IMR-90 (cell line): ENCODE measurements around the gene GDPD3. TPM values are rescaled to one million over a fixed set of nuclear protein-coding genes. Genes with fewer than 3 reads are reported as not detected.
A peak's percentile ranks its signal among the peaks of the same experiment; 100 is the strongest.
"Not testable (repeated sequence)": the region's sequence is repeated elsewhere in the genome, so short reads cannot be mapped to it uniquely, and the experiment has no call there.

Source experiments
- ATAC-seq: fragments of 200-7000 bp; cut with Tn5 transposase; 2 replicates; pipeline ENCODE4 v1.9.1; 2020; ENCODE audit warnings: low read depth, mild to moderate bottlenecking, moderate library complexity
- BruUV-seq: library from RNA; stranded (reverse); fragments of 400-500 nt; replicated peaks from 2 replicates; lab custom pipeline; 2021; lab: Mats Ljungman, UMichigan
- CTCF ChIA-PET: fragments of 300-600 bp; formaldehyde crosslinking; extraction: SDS; loops from one replicate; lab custom pipeline; 2021; ENCODE audit warnings: antibody characterized with exemption; lab: Yijun Ruan, JAX
- POLR2A ChIA-PET: fragments of 300-600 bp; sonication (Branson Sonifier 250); formaldehyde crosslinking; loops from one replicate; lab custom pipeline; 2022; ENCODE audit warnings: antibody characterized with exemption; ENCODE audit not compliant: unreplicated experiment; lab: Charles Lee
- DNase-seq: peaks from one replicate; pipeline ENCODE4 v3.0.0; 2013
- H2AFZ ChIP-seq: replicated peaks from 2 replicates; pipeline ENCODE3; 2013; ENCODE audit warnings: low read length, mild to moderate bottlenecking; ENCODE audit not compliant: poor library complexity
- H2AK5ac ChIP-seq: 2 replicates; pipeline ENCODE4 v1.6.1; 2013; ENCODE audit warnings: low read depth, low read length, inconsistent platforms
- H2AK9ac ChIP-seq: replicated peaks from 2 replicates; pipeline ENCODE3; 2013; ENCODE audit warnings: mild to moderate bottlenecking, low read depth, low read length, moderate library complexity; ENCODE audit not compliant: poor library complexity
- H2BK120ac ChIP-seq: 2 replicates; pipeline ENCODE4 v1.6.1; 2013; ENCODE audit warnings: low read depth, low read length, inconsistent platforms
- H2BK15ac ChIP-seq: 3 replicates; pipeline ENCODE4 v1.6.1; 2013; ENCODE audit warnings: low read depth, low read length, inconsistent platforms
- H2BK20ac ChIP-seq: 2 replicates; pipeline ENCODE4 v1.6.1; 2013; ENCODE audit warnings: low read depth, mild to moderate bottlenecking, inconsistent platforms, low read length, moderate library complexity
- H2BK5ac ChIP-seq: 2 replicates; pipeline ENCODE4 v1.6.1; 2013; ENCODE audit warnings: mild to moderate bottlenecking, low read depth, low read length, inconsistent platforms; ENCODE audit not compliant: poor library complexity, severe bottlenecking
- H3K14ac ChIP-seq: replicated peaks from 2 replicates; pipeline ENCODE4 v1.6.1; 2013; ENCODE audit warnings: low read depth, low read length, inconsistent platforms
- H3K18ac ChIP-seq: 2 replicates; pipeline ENCODE4 v1.6.1; 2013; ENCODE audit warnings: low read depth, low read length, control low read depth
- H3K23ac ChIP-seq: 2 replicates; pipeline ENCODE4 v1.6.1; 2013; ENCODE audit warnings: low read depth, low read length, inconsistent platforms
- H3K27ac ChIP-seq: 2 replicates; pipeline ENCODE4 v1.5.1; 2013; ENCODE audit warnings: mild to moderate bottlenecking, control low read depth, low read length; ENCODE audit not compliant: insufficient read depth
- H3K27me3 ChIP-seq: 2 replicates; pipeline ENCODE4 v1.6.1; 2013; ENCODE audit warnings: low read length; ENCODE audit not compliant: control insufficient read depth, insufficient read depth
- H3K36me3 ChIP-seq: 2 replicates; pipeline ENCODE4 v1.6.1; 2013; ENCODE audit warnings: low read length, mixed read lengths; ENCODE audit not compliant: control insufficient read depth, insufficient read depth
- H3K4ac ChIP-seq: 2 replicates; pipeline ENCODE4 v1.6.1; 2013; ENCODE audit warnings: low read depth, low read length, inconsistent platforms
- H3K4me1 ChIP-seq: 2 replicates; pipeline ENCODE4 v1.6.1; 2013; ENCODE audit warnings: low read length, mixed read lengths; ENCODE audit not compliant: control insufficient read depth, insufficient read depth
- H3K4me2 ChIP-seq: 2 replicates; pipeline ENCODE4 v1.6.1; 2013; ENCODE audit warnings: low read depth, mild to moderate bottlenecking, control low read depth, low read length, moderate library complexity
- H3K4me3 ChIP-seq: 2 replicates; pipeline ENCODE4 v1.5.1; 2013; ENCODE audit warnings: low read depth, mild to moderate bottlenecking, control low read depth, low read length, moderate library complexity; ENCODE audit not compliant: insufficient read depth
- H3K56ac ChIP-seq: 2 replicates; pipeline ENCODE4 v1.6.1; 2013; ENCODE audit warnings: low read length, inconsistent platforms; ENCODE audit not compliant: insufficient read depth; ENCODE audit errors: extremely low read depth
- H3K79me1 ChIP-seq, 2 experiments: 2 replicates each; pipeline ENCODE4 v1.6.1; 2013; ENCODE audit warnings: low read length in 2 of 2, inconsistent platforms in 1 of 2, low read depth in 1 of 2
- H3K9ac ChIP-seq: 2 replicates; pipeline ENCODE4 v1.6.1; 2013; ENCODE audit warnings: low read depth, low read length, control low read depth
- H3K9me1 ChIP-seq: 2 replicates; pipeline ENCODE4 v1.6.1; 2013; ENCODE audit warnings: low read length, inconsistent platforms; ENCODE audit not compliant: insufficient read depth
- H3K9me3 ChIP-seq: 2 replicates; pipeline ENCODE4 v1.6.1; 2013; ENCODE audit warnings: low read length; ENCODE audit not compliant: control insufficient read depth, insufficient read depth
- H4K20me1 ChIP-seq: 2 replicates; pipeline ENCODE4 v1.6.1; 2013; ENCODE audit warnings: low read length, inconsistent platforms; ENCODE audit not compliant: insufficient read depth
- H4K5ac ChIP-seq: 2 replicates; pipeline ENCODE4 v1.6.1; 2013; ENCODE audit warnings: mild to moderate bottlenecking, low read depth, low read length, control low read depth
- H4K8ac ChIP-seq, 2 experiments: 2 replicates each; pipeline ENCODE4 v1.6.1; 2013; ENCODE audit warnings: low read depth in 2 of 2, low read length in 2 of 2, control low read depth in 1 of 2, inconsistent platforms in 1 of 2
- H4K91ac ChIP-seq: 2 replicates; pipeline ENCODE4 v1.6.1; 2013; ENCODE audit warnings: low read depth, low read length, inconsistent platforms; ENCODE audit not compliant: insufficient read depth
- RFX5 ChIP-seq: IDR thresholded peaks from 2 replicates; pipeline ENCODE4 v1.8.0; 2012; ENCODE audit warnings: low read depth, mild to moderate bottlenecking, low read length, moderate library complexity
- WGBS, 2 experiments: methylation state at CpG; one replicate each; pipeline versions ENCODE4 v1.1.5 to v1.1.7; 2013; ENCODE audit warnings: missing lambda C conversion rate in 2 of 2; ENCODE audit not compliant: insufficient read length in 1 of 2; ENCODE audit errors: extremely low coverage in 2 of 2; 5-methylcytosine and 5-hydroxymethylcytosine counted together
- dilution Hi-C: fragments of 300-500 bp; cut with HindIII; formaldehyde crosslinking; loops from one replicate; pipeline ENCODE4 v1.14.3; 2018; ENCODE audit warnings: low sequenced_read_pairs; ENCODE audit not compliant: unreplicated experiment
- in situ Hi-C: fragments of 300-500 bp; cut with MboI; formaldehyde crosslinking; loops from 3 replicates; pipeline ENCODE4 v1.14.3; 2019; ENCODE audit warnings: low sequenced_read_pairs, inconsistent platforms, mixed read lengths
- intact Hi-C: fragments of 100-400 bp; cut with micrococcal nuclease; formaldehyde crosslinking; loops from 2 replicates; pipeline ENCODE4 v1.10.0; 2022
- polyA plus RNA-seq, 3 experiments: library from polyadenylated mRNA; depleted of rRNA; stranded (reverse); fragments of >200 nt; gene quantifications; 2 replicates each; pipeline ENCODE4 v1.2.3, GENCODE V29; 2012; ENCODE audit warnings: low replicate concordance in 1 of 3
- total RNA-seq: library from RNA; depleted of rRNA; stranded (reverse); fragments of >200 nt; gene quantifications from 2 replicates; pipeline ENCODE4 v1.2.3, GENCODE V29; 2012

GDPD3 gene
- total and polyA plus RNA-seq, 2 of the 4 experiments (the other 2 are of a cell fraction) = under 0.01 to 19.5 TPM

DNA sequence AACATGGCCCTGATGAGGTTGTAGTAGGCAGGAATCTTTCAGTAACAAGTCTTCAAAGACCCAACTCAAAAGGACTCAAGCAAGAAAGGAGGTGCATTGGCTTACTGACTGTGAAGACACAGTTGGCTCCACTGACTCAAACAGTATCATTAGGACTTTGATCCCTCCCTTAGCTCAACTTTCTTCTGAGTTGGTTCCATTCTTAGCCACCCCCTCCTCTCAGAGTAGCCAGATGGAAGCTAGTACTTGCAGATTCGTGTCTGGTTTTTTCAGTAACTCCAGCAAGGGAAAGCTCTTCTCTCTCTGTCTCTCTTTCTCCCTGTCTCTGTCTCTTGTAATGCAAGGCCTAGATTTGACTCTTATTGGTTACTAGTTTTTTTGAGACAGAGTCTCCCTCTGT lies 14.7 kb upstream of the GDPD3 start:
- CTCF ChIA-PET = no interaction called here

GRCh38 chr16:30125690-30126089 lies 12.4 kb upstream of the GDPD3 start:
- H3K4me1 ChIP-seq = peaks cover 12% of the 10 kb centered on the region
- H4K91ac ChIP-seq, H3K4me3 ChIP-seq, H3K36me3 ChIP-seq, H2BK15ac ChIP-seq, intact Hi-C loops, H3K4me2 ChIP-seq, BruUV-seq, H3K56ac ChIP-seq, H4K5ac ChIP-seq, H4K8ac ChIP-seq, H2AFZ ChIP-seq, H2AK5ac ChIP-seq, H3K14ac ChIP-seq, H3K23ac ChIP-seq, H2BK5ac ChIP-seq, H3K9me3 ChIP-seq, in situ Hi-C loops, H3K9ac ChIP-seq, H3K4ac ChIP-seq, H3K27me3 ChIP-seq, ATAC-seq, H2BK20ac ChIP-seq, H4K20me1 ChIP-seq, DNase-seq, H2BK120ac ChIP-seq, H2AK9ac ChIP-seq, dilution Hi-C loops, H3K18ac ChIP-seq, CTCF ChIA-PET, H3K27ac ChIP-seq, H3K9me1 ChIP-seq: not testable (repeated sequence)
- POLR2A ChIA-PET = interaction anchor here (0.6 kb wide), 1 partner anchor 12 kb away, joined by 3 read pairs; no protein-coding TSS in a partner anchor
- peaks cover 0 to 18% of the 10 kb centered on the region in 2 experiments; a peak in 2 of 4 replicates for H3K79me1 ChIP-seq
- WGBS, 2 experiments = no CpG with 5 or more reads among the region's 9 CpGs

More for the DNA sequence above, 14.7 kb upstream of the GDPD3 start:
- Histone ChIP-seq H3K14ac (no peak overlapping the region), H3K18ac (no peak overlapping the region), H2BK15ac (no peak overlapping the region), H3K36me3 (no peaks in the 10 kb centered on the region), H3K4me1 (peaks cover 7% of the 10 kb centered on the region; the same call in 1 of the 2 replicates), H4K8ac (no peak overlapping the region), H2AK9ac (no peak overlapping the region), H3K23ac (peak overlapping the region; percentile 7; the same call in 1 of the 2 replicates), H4K5ac (no peak overlapping the region), H3K9me1 (peaks cover 9% of the 10 kb centered on the region; the same call in 1 of the 2 replicates), H2AK5ac (no peak overlapping the region), H3K27me3 (peaks cover 4% of the 10 kb centered on the region; the same call in 1 of the 2 replicates), H3K4me3 (no peak overlapping the region), H3K4me2 (no peak overlapping the region), H4K20me1 (no peaks in the 10 kb centered on the region; the same call in 1 of the 2 replicates), H3K79me1 (no peaks in the 10 kb centered on the region; a peak in 1 of 4 replicates), H2BK20ac (no peak overlapping the region), H2AFZ (no peak overlapping the region), H3K4ac (no peak overlapping the region), H4K91ac (no peak overlapping the region), H3K56ac (no peak overlapping the region), H3K9ac (no peak overlapping the region), H3K27ac (no peak overlapping the region), H3K9me3 (no peaks in the 10 kb centered on the region), H2BK5ac (no peak overlapping the region), H2BK120ac (no peak overlapping the region)
- TF ChIP-seq RFX5 = no peak
- ATAC-seq = no peak
- POLR2A ChIA-PET = no interaction called here
- intact Hi-C loops (no loop called here), dilution Hi-C loops (no loop called here), in situ Hi-C loops (no loop called here)
- DNase-seq = no peak
- WGBS, 2 experiments = no CpG with 5 or more reads among the region's 1 CpG
- no TSS peak for BruUV-seq
